Measurements from ENCODE around the gene DNAAF3.

Gene DNAAF3

GRCh38 chr19:55153652-55154264, 12.7 kb downstream of the DNAAF3 start:
- no peak for DNase-seq (ENCODE audit: low read depth)

DNA sequence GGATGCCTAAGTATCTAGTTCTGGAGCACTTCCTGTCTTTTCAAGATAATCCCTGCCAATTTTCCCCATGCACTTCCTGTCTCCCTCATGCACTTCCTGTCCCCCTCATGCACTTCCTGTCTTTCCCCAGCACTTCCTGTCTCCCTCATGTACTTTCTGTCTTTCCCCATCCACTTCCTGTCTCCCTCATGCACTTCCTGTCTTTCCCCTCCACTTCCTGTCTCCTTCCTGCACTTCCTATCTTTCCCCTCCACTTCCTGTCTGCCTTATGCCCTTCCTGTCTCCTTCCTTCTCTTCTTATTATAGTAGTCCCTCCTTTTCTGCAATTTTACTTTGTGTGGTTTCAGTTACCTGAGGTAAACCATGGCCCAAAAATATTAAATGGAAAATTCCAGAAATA, 14.4 kb downstream of the DNAAF3 start:
- DNase-seq (ENCODE audit: low read depth) = peak; percentile 19

DNA sequence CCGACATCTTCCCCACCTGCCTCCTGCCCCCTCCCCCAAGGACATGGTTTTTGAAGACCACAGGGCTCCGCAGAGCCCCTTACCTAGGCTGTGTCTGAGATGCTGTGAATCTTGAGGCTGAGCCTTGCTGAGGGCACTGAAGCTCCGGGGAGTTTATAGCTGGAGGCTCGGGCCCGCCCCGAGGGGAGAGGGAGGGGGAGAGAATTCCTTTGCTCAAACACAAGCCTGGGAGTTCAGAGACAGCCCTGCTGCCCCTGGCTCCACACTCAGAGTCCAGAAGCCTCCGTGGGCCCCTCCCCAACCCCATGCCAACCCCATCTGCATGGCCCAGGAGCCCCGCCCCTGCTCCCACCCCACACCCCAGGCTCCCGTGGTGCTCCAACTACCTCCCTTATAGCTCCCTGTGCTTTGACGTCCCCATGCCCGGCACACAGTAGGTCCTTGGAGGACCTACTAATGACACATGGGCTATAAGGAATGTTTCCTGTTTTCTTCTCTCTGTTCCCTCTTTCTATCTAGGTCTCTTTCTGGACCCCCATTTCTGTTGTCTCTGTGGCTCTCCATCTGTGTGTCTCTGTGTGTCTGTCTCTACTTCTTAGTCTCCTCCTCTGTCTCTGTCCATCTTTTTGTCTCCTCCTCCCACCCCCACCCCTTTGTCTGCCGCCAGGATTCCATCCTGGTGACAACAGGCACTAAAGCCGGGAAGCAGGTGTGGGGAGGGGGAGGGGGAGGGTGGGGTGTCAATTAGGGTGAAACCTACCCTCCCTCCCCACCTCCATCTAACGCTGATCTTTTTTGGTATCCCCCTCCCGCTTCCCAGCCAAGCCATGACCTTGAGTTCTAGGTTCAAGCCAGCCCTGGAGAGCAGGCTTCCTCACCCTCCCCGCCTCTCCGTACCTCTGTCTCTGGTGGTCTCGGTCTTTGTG, 17.1 kb downstream of the DNAAF3 start, which contains the start of gene TNNT1:
Gene TNNT1 (minus strand): TSS at position 129 of the 926 bp plus-strand sequence. CDS start 2,049 bp downstream, outside the sequence.
- no peak for DNase-seq (ENCODE audit: low read depth)

DNA sequence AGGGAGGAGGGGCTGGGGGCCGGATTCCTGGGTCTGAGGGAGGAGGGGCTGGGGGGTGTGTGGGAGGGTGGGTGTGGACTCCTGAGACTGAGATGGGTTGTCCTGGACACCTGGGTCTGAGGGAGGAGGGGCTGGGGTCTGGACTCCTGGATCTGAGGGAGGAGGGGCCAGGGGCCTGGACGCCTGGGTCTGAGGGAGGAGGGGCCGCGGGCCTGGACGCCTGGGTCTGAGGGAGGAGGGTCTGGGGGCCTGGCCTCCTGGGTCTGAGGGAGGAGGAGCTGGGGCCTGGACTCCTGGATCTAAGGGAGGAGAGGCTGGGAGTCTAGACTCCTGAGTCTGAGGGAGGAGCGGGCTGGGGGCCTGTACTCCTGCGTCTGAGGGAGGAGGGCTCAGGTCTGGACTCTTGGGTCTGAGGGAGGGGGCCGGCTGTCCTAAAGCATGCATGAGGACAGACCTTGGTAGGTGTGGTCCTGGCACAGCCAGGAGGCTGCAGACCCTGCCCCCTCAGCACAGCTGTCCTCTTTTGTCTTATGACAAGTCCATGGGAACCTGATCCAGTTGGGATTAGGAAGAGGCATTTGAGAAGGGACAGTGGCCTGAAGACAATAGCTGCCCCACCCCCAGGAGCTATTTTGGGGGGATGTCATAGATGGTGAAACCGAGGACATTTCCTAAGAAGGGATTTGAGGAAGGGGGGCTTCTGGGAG, 18.7 kb downstream of the DNAAF3 start:
- DNase-seq (ENCODE audit: low read depth) = no peak

DNA sequence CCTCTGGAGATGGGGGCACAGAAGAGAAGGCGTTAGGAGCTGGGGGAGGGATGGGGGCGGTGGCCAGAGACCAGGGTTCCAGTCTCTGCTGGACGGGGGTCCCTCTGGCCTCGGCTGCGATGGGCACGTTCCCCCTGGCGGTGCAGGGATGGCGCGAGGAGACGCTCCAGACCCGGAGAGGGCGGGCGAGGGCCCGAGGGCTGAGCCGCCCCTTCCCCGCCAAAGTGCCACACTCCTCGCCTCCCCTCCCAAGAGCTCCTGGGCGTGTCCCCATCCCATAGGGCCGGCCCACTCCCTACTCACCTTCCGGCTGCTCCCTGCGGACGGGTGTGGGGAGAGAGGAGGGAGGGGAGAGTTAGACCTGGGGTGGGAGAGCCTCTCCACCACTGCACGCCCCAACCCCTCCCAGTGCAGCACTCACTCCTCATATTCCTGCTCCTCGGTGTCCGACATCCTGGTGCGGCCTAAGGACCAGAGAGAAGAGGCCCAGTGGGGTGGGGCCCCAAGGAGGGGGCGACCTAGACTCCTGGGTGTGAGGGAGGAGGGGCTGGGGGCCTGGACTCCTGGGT, 19.6 kb downstream of the DNAAF3 start:
- DNase-seq (ENCODE audit: low read depth) = no peak

DNA sequence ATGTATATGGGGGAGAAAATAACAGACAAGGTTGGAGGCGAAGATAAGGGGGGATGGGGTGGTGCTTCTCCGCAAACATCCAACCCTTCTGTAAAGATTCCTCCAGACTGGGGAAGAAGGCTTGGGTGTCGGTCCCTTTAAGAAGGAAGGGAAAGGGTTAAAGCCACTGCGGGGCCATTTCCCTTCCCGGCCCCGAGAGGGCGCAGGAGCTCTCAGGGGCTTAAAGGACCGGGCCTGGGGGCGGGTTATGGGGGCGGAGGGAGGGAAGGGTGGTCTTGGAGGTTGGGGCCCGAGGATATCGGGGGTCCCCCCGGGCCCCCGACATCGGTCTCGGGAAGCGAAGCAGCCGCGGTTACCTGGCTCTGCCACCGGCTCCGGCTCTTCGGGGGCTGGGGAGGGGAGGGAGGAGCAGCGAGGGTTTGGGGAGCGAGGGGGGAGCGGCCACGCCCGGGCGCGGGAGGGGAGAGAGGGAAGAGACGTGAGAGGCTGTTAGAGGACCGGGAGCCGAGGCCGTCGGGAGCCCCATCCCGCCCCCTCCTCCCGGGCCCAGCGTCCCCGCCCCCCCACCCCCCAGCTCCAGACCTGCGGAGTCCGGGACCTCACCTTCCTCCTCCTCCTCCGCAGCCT, 20.2 kb downstream of the DNAAF3 start:
- no peak for DNase-seq (ENCODE audit: low read depth)

- DNase-seq (ENCODE audit: low read depth) = no peak
Measured at GRCh38 chr19:55145232-55145631, 21.2 kb downstream of the DNAAF3 start.

- DNase-seq (ENCODE audit: low read depth) = no peak
Measured at GRCh38 chr19:55141696-55142095, 24.7 kb downstream of the DNAAF3 start.

DNA sequence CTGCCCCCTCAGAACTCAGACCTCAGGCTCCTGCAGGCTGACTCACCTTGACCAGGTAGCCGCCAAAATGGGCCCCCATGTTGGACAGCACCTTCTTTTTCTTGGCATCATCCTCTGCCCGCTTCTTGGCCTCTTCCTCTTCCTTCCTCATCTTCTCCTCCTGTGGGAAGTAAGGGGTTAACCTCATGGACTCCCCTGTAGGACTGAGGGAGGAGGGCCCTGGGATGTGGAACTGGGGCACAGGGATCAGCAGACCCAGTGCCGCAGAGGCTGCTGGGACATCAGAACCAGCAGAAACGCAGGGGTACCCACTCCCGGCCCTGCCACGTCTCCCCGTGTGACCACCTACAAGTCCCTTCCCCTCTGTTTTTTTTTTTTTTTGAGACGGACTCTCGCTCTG, 28.5 kb downstream of the DNAAF3 start:
- DNase-seq (ENCODE audit: low read depth) = no peak

DNA sequence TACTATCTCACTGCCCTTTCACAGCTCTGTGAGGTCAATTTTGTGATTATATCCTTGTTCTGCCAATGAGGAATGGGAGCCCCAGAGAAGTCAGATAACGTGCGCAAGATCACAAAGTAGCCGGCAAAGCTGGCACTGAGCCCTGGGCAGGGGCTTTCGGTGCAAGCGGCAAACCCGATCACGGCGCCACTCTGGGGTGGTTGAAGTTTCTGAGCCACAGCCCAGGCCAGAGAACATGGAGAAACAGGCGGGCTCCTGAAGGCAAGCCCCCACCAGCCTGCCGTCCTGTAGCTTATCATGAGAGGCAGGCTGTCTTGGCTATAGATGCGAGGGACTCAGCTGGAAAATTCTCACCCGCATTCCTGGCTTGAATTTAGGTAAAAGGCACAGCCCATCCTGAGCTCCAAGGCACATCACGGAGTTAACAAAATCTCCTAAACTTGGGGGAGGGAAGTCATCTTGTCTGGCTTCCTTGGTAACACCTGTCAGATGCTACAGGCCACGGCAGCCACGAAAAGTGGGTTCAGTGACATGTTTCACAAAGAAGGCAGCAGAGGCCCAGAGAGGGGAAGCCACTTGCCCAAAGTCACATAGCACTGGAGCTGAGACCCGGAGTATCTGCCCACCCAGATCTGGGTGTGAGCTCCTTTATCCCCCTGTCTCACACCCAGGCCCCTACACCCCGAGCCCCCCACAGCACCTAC, 29.9 kb downstream of the DNAAF3 start:
- DNase-seq (ENCODE audit: low read depth) = no peak

- no peak for DNase-seq (ENCODE audit: low read depth)
Measured at GRCh38 chr19:55134736-55135135, 31.7 kb downstream of the DNAAF3 start.

- DNase-seq (ENCODE audit: low read depth) = no peak
Measured at GRCh38 chr19:55133639-55134444, 32.6 kb downstream of the DNAAF3 start.

DNA sequence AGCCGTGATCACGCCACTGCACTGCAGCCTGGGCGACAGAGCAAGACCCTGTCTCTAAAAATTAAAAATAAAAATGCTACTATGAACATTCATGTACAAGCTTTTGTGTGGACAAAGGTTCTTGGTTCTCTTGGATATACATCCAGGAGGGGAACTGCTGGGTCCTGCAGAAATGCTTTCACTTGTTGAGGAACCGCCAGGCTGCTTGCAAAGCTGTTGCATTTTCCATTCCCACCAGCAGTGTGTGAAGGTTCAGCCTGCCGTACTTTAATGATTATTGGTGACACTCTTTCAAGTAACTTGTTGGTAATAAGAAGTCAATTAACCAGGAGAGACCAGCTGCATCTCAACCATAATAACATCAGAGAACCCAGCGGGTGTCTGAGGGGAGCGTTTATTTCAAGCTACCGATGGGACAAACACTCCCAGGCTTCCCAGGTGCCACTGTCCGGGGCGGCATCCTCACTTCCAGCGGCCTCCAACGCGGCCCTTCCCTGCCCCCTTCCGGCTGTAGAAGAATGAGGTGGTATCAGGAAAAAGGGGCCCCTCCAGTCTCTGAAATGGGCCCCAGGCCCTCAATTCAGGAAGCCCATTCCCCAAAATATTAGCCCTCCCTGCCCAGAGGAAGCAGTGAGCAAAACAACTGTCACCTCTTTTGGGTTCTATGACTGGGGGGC, 33.8 kb downstream of the DNAAF3 start:
- no peak for DNase-seq (ENCODE audit: low read depth)

DNA sequence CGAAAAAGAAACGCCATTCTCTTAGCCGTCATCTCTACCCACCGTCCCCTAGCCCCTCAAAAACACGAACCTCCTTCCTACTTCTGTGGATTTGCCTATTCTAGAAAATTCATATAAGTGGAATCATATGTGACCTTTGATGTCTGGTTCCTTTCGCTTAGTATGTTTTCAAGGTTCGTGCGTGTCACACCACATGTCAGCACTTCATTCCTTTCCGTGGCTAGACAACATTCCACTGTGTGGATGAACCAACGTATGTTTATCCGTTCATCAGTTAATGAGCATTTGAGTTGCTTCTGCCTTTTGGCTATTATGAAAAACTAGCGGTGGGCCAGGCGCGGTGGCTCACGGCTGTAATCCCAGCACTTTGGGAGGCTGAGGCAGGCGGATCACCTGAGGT, 35.0 kb downstream of the DNAAF3 start:
- no peak for DNase-seq (ENCODE audit: low read depth)

GRCh38 chr19:55119053-55119452, 47.4 kb downstream of the DNAAF3 start:
- DNase-seq (ENCODE audit: low read depth) = no peak

DNA sequence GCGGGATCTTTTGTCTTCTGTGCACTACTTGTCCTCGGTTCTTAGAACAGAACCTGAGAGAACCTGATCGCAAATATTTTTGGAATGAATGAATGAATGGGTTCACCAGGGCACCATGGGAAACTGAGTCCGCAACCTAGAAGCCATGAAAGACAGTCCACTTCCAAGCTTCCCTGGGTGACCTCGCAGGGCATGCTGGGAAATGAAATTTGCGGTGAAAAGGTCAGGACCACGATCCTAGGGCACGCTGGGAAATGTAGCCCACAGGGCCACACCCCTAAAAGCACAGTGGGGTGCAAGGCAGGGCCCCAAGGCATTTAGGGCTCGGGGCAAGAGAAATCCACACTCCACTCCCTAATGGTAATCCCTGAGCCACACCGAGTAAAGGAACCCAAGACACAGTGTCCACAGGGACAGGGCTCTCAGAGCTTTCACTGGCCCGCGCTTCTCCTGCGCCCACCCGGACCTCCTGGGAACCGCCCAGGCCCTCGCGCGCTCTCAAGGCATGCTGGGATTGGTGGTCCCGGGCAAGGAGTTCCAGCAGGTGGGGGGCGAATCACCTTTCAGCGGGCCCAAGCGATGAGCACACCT, 47.9 kb downstream of the DNAAF3 start:
- DNase-seq (ENCODE audit: low read depth) = no peak

DNA sequence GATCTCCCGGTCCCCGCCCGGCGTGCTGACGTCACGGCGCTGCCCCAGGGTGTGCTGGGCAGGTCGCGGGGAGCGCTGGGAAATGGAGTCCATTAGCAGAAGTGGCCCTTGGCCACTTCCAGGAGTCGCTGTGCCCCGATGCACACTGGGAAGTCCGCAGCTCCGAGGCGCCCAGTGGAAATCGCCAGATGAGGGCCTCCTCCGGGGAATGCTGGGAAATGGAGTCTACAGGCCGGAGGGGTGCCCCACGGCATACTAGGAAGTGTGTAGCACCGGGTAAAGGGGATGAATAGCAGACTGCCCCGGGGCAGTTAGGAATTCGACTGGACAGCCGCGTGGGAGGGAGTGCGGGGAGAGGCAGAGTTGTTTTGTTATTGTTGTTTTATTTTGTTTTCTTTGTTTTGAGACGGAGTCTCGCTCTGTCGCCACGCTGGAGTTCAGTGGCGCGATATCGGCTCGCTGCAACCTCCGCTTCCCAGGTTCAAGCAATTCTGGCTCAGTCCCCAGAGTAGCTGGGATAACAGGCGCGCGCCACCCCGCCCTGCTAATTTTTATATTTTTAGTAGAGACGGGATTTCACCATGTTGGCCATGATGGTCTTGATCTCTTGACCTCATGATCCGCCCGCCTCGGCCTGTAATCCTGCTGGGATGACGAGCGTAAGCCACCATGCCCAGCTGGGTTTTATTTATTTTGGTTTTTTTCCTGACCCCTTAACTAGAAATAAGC, 48.6 kb downstream of the DNAAF3 start:
- DNase-seq (ENCODE audit: low read depth) = peak; percentile 95

- DNase-seq (ENCODE audit: low read depth) = no peak
Measured at GRCh38 chr19:55116859-55117662, 49.4 kb downstream of the DNAAF3 start, which contains the start of gene PPP1R12C. Gene PPP1R12C (minus strand): TSS chr19:55117637. CDS start chr19:55117543, 94 bp downstream.
